Amniotic stem cell (primary cell): ENCODE measurements around the gene PKP1.

Experiments used
- DNase-seq: peaks from one replicate; lab custom pipeline; 2025; lab: John Stamatoyannopoulos, UW

PKP1 gene

DNA sequence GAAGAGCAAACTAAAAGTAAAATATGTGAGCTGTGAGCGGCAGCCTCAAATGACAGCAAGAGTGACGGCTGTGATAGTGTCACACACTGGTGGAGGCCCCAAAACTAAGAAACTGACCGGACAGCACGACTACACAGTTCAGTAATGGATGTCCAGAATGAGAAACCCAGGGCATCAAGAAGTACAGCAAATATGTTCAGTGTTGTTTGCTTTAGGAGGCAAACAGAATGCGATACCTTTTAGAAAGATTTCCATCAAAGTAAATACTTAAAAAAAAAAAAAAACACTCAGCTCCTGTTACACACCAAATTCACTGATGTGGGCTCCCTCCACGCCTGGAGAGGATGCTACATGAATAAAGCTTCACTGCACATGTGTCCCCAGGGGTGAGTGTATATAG lies 1.1 kb upstream of the PKP1 start:
- DNase-seq, result no peak

DNA sequence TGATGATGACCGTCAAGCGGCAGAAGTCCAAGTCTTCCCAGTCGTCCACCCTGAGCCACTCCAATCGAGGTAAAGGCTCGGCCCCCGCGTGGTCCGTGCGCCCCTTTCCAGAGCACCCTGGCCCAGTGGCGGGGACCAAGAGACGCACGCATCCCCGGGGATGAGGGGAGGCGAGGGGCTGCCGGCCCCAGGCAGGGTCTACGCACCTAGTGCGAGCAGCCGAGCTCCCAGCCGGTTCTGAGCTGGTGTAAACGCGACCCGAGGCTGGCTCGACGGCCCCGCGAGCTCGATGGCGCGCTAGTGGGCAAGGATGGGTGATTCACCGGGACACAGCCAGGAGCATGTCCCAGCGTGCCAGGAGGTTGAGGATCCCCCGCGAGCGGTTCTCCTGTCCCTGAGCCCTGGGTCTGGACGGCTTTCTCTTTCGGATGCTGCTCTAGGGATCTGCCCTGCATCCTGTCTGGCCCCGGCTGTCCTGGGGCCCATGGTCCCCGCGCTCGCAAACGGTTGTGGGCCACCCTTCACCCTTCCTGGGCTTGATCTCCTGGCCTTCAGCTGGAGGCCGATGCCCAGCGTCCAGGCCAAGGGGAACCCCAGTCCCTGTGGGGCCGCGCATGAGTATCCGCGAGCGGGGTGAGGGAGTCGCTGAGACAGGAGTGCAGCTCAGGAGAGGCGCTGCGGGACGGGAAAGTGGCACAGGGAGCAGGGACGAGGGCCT lies 689 bp downstream of the PKP1 start:
- no peak for DNase-seq

DNA sequence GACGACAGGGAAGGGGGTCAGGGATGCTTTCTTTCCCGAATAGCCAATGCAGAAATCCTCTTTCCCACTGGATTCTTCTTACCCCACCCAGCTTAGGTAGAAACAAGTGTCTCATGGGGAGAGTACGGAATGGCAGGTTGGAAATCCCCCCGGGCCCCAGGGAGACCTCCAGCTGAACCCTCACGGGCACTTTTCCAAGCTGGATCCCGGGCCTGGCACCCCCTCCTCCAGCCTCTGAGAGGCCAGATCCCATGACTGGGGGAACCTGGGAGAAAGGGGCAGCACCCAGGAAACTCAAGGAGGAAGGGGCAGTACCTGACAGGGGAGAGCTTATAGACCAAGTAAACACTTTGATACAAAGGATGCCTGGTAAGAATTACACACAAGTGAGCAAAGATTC lies 1.3 kb downstream of the PKP1 start:
- DNase-seq, result no peak

DNA sequence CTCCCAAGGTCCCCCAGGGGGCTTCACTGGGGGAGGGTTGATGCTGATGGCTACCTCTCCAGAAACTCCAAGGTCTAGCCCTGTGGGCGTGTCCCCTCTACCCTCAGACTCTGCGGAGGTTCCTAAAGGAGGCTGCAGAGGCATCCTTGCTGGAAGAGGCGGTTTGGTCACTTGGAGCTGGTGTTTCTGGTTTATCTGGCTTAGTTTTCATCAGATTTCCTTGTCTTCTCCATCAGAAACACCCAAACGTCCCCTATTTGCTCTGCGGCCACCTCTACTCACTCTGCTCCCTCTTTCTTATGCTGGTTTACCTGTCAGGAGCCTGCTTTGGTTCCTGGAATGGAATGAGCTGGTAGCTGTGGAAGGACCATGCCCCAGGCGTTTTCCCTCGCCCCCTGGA lies 2.5 kb downstream of the PKP1 start:
- DNase-seq, result no peak

DNA sequence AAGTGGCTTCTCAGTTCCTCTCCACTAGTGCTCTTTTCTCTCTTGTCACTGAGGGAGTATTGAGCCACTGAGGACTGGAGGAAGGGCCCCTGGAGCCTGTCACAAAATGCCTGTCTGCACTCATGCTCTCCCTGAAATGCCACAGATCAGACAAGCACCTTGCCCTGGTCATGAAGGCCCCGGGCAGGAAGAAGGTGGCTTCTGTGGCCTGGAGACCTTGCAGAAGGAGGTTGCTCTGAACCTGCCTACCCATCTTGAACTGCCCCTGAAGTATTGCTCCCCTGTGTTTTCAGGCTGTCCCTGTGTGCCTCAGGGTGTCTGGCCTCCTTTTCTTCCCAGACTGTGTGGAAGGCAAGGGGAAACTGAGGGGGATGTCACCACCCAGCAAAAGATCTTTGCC lies 3.1 kb downstream of the PKP1 start:
- DNase-seq, result no peak

DNA sequence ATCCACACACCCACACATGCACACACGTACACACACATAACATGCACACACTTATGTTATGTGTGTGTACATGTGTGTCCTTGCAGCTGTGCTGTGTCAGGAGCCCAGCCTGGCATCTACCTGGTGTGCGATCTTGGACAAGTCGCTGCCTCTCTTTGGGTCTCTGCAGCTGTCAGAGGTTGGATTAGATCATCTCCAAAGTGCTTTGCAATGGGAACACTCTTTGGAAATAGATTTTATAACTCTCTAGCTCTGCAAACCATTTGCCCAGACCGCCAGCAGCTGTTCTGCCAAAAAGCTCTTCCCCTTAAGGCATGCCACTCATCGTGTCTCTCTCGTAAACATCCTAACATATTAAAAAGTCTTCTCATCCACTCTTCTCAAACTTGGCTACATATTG lies 4.7 kb downstream of the PKP1 start:
- no peak for DNase-seq

DNA sequence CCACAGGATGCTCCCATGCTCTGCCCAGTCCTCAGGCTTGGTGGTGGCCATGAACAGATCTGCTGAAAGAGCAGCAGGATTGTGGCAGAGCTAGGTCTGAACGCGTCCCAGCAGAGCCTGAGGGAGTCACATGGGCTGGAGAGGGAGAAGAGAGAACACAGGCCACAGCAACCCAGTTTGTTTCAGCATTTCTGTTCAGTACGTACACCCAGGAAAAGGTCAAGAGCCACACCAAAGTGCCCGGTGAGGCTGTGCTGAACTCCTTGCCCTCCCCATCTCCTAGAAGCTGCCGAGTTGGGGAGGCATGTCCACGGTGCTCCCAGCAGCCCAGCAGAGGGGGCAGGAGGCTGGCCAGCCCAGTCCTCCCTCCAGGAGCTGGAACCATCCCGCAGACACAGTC lies 5.5 kb downstream of the PKP1 start:
- no peak for DNase-seq

DNA sequence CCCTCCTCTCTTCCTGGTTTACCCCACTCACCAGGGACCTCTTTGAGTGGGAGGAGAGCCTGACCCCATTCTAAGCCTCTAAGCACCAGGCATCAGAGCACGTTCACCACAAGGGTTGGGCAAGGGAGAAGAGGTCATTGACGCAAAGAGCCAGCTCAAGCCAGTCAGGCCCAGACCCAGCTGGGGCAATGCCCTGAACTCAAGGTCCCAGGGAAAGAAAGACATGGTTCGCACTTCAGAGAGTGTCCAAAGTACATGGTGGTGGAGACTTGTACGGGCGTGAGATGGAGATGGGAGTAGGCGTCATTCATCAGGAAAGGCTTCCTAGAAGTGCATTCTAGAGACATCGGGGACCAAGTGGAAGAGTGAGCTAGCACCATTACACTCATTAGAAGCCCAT lies 7.2 kb downstream of the PKP1 start:
- DNase-seq, result no peak

DNA sequence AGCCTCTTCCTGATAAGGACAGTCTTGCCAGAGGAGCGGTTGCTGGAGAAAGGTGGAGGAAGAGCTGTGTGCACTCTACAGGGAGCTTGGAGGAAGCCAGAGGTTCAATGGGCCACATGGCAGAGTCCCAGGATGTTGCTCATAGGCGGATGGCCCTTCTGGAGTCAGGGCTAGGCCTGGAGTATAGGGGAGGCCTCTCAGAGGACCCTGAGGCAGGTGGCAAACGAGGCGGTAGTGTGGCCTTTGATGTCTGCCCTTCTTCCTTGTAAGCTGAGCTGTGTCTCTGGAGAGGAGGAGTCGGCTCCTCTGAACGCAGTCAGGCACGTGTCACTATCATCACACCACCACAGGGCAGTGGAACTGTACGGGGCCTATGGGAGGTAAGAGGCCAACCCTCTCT lies 8.6 kb downstream of the PKP1 start:
- DNase-seq, result no peak

DNA sequence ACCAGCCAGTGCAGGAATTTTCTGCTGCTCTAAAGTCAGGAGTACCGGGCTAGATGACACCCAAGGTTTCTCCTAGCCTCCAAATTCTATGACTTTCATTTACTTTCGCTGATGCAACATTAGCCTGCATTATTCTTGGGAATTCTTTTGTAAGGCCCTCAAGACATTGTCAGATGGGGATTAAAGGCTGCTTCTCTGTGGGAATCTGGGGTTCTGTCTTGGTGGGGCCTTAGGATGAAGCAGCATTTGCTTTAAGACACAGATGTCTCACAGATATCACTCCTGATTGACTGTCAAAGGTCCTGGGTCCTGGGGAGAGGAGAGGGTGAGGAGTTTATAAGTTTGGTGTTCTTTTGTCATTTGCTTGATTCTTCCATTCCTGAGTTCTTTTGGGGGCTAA lies 11.6 kb downstream of the PKP1 start:
- DNase-seq, result no peak

DNA sequence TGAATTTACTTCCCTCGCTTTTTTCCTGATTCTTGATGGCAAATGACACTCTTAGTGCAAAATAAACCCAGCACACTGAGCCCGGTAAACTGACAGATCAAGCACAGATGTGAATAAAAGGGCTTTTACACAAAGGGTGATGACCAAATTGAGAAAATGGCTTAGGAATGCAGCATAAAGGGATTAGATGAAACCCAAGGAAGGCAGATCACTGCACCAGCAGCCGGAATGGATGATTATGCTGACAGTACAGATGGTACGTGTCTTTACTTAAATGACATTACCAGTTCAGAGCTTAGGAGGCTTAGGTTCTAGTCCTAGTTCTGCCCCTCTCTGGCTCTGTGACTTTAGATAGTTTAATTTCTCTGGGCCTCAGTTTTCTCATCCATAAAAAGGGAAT lies 12.0 kb downstream of the PKP1 start:
- DNase-seq, result no peak

DNA sequence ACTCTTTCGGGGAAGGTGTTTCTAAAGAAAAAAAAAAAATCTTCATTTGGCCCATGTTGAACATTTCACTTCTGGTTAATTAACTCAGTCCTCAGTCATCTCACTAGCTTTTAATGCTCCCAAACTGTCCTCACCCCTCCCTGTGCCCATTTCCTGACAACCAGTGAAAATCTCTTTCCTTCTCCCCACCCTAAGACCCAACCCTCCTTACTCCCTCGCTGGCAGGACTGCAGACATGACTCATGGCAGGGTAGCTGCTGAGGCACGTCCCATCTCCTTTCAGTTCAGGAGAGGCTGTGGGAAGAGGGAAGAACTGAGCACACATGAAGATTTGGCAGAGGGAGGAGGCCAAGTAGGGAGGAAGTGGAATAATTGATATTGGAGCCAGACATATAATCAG lies 12.6 kb downstream of the PKP1 start:
- peak; percentile 37 for DNase-seq

DNA sequence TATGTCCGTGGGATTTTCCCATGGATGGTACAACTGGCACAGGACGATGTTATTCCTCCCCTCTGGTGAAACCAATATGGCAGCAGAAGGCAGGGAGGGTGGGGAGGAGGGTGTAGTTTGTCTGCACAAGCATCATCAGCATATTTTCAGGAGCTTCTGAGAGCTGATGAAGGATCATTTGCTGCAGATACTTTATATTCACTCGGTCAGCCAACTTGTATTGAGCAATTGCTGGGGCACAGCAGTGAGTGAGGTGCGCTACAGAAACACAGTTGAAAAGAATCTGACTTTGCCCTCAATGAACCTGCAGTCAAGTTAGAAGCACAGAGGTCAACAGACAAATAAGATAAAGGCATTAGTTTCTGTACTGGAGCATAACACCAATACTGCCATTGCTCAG lies 13.0 kb downstream of the PKP1 start:
- no peak for DNase-seq

DNA sequence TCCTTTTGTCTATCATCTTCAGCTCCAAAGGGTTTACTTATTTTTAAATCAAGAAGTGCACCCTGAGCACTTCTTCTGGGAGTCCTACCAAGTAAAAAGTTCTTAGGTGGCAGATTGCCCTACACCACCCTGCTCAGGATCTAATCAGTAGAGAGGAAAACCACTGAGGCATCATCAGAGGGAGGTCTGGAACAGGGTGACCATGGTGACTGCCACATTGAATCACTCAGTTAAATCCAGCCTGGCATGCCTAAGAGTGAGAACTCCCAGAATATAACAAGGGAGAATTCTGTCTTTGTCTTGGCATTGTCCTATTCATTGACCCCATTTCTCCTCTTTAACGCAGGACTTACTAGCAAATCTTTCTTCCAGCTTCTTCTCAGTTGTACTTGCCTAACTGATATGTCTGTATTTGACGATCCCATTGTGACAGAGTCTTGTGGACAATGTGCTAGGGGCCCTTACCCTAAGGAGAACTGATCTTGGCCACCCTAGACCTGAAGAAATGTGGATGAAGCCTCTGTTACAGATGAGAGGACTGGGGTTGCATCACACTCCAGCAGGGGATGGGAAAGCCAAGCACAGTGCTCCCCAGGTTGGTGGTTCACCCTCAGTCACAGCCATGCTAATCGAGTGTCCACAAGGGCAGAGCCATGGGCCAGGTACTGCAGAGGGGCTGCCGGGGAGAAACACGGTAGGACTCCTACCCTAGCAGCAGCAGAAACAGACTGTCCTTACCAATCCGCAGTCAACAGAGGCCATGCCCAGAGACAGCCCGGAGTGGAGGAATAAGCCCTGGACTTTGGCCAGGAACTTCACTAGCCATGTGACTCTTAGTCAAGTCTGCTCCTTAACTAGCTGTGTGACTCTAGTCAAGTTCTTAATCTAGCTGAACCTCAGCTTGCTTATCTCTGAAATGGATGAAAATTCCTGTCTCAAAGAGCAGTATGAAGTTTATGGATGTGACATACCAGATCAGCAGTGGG lies 15.4 kb downstream of the PKP1 start:
- DNase-seq, result no peak

DNA sequence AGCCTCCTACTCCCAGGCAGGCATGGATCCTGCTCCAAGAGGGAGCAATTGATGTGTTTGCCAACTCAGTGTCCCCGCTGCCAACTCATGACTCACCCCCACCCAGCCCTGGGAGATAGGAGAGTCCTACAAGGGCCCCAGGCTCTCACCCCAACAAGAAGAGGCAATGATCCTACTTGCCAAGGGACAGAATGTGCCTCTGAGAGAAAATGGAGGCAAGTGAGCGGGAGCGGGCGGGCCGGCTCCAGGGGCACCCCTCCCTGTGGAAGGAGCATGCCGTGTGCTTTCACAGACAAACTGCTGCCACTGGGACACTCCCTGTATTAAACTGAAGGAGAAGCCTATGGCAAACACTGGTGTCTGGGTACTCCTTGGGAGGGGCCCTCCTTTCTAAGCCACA lies 16.7 kb downstream of the PKP1 start:
- DNase-seq, result no peak

DNA sequence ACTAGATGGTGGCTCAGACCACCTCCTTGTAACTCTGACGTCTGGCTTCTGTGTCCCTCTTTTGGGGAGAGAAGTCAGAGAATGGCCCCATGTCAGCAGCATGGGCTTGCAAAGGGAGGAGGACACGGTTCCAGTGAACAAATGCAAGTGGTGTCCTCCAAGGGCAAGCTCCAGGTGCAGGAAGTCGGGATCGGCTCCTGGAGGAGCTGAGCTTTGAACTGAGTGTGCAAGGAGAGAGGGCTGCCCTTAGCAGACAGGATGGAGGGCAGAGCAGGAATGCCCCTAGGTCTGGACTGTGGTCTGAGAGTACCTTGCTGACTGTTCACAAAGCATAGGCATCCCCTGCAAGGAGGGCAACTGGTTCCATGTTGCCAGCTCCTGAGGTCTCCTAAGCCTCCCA lies 17.3 kb downstream of the PKP1 start:
- no peak for DNase-seq

DNA sequence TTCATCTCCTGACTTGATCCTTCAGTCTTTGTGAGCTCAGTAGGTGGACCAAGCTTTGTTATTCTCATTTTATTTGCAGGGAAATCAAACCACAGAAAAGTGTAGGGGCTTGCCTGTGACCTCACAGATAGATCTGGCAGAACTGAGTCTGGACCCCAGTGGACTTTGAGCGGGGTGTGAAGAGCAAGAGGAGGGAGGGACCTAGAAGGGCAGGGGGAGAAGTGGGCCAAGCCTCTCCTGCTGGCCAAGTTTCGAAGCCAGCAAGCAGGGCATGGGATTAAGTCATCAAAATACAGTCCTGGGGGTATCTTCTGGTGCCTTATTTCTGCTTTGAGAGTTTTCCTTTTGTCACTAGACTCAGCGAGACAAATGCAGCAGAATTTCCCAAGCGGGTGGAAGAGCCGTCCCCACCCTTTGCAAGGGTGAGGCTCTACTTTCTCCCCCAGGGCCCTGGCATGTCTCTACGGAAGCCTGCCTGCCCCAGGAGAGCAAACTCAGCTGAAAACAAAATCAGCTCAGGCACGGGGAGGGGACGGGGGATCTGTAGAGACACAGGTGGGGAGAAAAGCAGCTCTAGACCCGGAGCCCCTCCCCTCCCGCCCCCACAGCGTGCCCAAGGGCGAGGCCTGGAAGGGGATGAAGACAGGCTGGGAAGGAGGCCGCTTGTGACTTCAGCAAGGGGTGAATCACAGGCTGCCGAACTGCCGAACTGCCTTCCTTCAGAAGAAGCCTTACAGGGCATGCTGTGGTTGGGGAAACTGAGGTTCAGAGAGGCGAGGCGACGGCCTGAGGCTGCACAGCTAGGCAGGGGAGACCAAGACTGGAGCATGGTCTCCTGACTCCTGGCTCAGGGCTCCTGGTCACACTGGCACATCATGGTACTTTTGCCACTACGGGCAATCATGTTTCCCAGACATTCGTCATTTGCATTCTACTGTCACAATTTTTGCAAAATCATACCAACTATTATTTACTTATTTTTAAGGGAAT lies 19.2 kb downstream of the PKP1 start:
- DNase-seq, result no peak

DNA sequence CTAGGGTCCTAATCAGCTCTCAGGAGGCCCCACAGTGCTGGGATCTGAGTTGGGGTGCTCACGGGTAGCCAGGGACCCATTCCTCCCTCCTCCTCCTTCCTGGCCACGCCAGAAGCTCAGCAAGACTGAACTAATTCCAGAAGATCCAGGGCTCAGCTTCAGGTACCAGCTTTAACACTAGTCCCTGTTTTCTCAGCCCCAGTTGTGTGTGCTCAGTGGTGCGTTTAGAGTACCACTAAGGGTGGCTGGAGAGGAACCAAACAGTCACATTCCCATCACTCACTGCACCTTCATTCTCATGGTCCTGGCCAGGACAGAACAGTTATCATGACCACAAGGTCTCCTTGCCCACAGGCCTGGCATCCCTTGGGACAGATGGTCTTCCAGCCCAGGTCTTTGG lies 20.8 kb downstream of the PKP1 start:
- no peak for DNase-seq

DNA sequence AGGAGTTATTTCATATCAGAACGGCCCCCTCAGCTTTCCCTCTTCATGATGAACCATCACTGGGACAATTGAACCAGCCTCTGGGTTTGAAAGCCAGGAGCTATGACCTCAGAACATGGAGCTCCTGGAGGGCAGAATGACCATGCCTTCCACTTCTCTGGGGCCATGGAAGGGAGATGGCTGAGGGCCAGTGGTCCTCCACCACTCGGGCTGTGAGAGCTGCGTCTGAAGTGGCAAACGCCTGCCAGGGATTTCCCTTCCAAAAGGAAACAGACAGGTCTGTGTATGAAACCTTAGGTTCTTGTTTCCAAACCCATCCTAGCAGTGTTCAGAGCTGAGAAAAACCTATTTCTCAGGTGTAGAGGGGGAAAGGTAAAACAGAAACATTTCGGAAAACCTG lies 22.5 kb downstream of the PKP1 start:
- DNase-seq, result no peak

DNA sequence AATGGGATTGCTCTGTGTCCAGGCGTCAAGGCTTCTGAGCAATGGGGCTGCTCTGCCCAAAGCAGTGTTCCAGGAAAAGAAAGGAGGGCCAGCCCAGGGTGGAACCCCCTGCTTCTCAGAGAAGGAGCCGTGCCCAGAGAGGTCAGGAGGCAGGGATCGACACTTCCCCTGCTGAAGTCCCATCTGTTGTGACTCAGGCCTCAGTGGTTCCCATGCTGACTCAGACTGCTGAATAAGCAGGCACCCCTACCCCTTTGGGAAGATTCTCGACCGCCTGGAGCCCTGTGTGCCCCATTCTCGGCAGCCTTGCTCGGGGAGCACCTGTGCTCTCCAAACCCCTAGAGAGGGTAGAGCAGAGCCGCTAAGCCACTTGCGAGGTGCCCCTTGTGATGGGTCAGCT lies 23.9 kb downstream of the PKP1 start:
- DNase-seq, result no peak

DNA sequence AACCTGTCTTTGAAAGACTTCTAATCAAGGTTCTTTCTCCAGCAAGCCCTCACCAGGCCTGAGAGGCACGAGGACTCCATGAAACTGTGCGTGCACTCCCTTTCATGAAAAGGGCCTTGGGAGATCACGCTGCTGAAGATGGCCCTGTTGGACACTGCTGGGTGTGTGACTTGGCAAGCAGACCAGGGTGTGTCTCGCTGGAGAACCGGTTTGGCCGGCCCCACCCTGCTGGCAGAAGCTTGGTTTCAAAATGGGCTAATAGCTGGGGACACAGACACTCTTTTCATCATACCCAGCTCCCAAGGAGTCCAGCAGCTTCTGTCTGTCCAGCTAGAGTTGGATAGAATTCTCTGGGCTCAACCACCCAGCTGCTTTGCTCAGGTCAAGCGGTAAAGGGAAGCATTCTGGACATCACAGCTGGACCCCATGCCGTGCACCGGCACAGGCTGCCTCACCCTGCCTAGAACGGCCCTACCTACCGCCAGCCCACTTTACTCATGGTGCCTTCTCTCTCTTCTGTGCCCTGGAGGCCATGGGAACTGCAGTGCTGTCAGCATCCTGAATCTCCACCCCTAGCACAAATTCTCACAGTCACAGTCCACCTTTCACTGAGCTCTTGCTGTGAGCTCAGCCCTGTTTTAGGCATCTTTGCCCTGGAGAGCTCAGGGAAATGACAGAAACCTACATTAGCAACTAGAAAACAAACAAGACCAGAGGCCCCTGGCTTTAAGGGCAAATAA lies 24.6 kb downstream of the PKP1 start:
- no peak for DNase-seq

DNA sequence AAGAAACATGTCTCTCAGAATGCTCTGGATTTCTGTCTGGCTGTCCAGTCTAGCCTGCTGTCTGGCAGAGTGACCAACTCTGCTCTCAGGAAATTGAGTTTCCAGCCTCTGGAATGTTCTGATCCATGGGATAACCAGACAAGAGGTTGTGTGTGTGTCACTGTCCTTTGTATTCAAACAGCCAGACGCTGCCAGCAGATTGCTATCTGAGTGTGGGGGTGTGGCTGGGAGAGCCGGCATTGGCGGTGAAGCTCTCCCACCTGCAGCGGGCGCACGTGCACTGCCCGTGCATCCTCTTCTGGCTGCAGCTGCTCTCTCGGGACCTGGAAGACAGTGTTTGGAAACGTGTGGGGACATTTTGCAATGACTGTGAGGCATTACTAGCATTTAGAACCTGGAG lies 26.1 kb downstream of the PKP1 start:
- no peak for DNase-seq
